Fibroblast of skin of right quadriceps (primary cell): Measurements from ENCODE around the gene RANBP3.
"Not testable (repeated sequence)": the region's sequence is repeated elsewhere in the genome, so short reads cannot be mapped to it uniquely, and the experiment has no call there.

Experiments used
- DNase-seq: peaks from one replicate; pipeline ENCODE4 v3.0.0-alpha.2; 2013

The RANBP3 gene

DNA sequence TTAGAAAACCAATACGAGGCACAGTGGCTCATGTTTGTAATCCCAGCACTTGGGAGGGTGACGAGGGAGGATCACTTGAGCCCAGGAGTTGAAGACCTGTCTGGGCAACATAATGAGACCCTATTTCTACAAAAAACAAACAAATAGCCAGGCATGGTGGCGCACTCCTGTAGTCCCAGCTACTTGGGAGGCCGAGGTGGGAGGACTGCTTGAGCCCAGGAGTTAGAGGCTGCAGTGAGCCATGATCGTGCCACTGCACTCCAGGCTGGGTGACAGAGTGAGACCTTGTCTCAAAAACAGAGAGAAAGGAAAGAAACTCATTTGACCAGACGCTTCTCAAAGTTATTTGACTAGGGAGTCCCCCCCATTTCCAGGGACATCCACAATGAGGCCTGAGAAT lies 14.7 kb downstream of the RANBP3 start:
- not testable (repeated sequence) for DNase-seq

- peak; percentile 52 for DNase-seq
Observed at GRCh38 chr19:5961969-5962945, 15.7 kb downstream of the RANBP3 start.

GRCh38 chr19:5961641-5961968 lies 16.3 kb downstream of the RANBP3 start:
- not testable (repeated sequence) for DNase-seq

- DNase-seq = no peak
Observed at GRCh38 chr19:5960005-5961001, 17.6 kb downstream of the RANBP3 start.

DNA sequence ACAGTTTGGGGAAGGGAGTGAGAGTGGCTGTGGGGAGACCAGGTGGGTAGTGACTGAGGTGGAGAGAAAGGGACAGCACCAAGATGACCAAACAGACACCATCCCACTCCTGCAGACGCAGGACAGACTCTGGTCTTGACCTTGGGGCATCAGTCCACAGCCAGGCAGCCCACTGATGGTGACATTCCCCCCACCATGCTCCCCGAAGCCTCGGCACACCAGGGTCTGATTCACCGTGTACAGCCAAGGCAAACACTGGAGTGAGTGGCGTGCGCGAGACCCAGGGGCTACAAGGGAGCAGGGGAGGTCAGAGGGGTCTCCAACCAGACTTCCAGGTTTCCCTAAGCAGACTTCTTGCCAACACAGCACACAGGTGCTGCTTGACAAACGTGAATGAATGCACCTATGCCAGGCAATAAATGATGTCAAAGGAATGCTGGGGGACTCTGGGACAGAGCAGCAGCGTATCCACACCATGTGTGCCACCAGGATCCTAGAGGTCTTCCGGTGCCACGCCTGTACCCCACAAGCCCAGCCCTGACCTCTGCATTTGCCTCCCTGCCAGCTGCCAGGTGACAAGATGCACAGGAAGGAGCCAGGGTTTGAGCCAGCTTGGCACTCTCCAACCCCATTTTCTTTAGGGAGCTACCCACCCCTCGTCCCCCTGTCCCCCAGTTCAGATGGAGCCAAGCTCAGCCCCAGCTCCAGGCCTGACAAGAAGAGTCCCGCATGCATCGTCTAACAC lies 18.5 kb downstream of the RANBP3 start:
- no peak for DNase-seq

GRCh38 chr19:5958851-5959122 lies 19.2 kb downstream of the RANBP3 start:
- DNase-seq = no peak

- DNase-seq = no peak
Observed at GRCh38 chr19:5958074-5958850, 19.7 kb downstream of the RANBP3 start.

GRCh38 chr19:5957170-5957569 lies 20.8 kb downstream of the RANBP3 start:
- no peak for DNase-seq

- DNase-seq = no peak
Observed at GRCh38 chr19:5956728-5957127, 21.2 kb downstream of the RANBP3 start.

- no peak for DNase-seq
Observed at GRCh38 chr19:5956323-5956722, 21.6 kb downstream of the RANBP3 start.

GRCh38 chr19:5955636-5955935 lies 22.4 kb downstream of the RANBP3 start:
- DNase-seq = no peak

GRCh38 chr19:5954293-5954692 lies 23.6 kb downstream of the RANBP3 start:
- no peak for DNase-seq

DNA sequence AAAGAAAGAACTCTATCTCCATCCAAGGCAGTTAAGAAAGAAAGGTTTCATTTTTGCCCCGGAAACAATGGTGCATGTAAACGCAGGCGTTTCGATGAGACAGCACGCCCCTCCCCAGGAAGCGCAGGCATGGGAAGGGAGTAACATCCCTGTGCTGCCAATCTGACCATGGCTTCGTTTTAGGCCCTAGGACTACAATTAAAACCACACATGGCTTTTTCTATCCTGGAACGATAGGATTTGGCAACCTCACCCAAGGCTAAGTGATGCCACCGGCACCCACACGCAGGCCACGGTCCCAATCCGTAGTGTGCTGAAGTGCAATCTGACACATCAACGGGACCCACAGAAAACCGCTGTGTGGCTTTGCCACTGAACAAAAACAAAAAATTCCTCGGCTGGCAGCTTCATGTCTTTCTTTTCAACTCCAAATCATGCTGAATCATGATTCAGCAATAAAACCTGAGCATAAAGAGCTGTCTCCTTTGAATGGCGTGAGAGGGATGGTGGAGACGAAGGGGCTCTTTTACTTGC lies 24.2 kb downstream of the RANBP3 start:
- no peak for DNase-seq

DNA sequence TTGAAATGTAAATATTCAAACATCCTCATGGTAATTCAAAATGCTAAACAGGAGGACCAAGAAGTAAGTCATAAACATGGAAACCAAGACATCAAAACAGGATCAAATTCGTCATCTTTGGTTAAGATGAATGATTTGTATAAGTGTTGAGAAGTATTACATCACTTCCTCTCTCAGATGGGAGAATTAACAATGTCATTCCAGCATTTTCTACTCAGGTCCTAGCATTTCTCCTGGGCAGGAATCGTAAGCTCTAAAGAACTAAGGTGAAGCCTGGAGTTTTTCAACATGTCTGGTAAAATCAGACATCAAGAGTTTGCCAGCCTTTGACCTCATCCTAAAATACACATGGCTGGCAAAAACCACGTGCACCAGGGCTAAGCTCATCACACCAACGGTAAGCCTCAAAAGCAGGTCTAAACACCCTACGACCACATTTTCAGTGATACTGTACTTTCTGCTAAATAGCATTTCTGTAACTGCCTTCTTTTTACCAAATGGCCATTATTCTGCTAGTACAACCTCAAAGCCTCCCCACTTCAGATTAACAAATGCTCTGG lies 24.8 kb downstream of the RANBP3 start:
- peak; percentile 67 for DNase-seq

- DNase-seq = no peak
Observed at GRCh38 chr19:5952193-5953029, 25.5 kb downstream of the RANBP3 start.

DNA sequence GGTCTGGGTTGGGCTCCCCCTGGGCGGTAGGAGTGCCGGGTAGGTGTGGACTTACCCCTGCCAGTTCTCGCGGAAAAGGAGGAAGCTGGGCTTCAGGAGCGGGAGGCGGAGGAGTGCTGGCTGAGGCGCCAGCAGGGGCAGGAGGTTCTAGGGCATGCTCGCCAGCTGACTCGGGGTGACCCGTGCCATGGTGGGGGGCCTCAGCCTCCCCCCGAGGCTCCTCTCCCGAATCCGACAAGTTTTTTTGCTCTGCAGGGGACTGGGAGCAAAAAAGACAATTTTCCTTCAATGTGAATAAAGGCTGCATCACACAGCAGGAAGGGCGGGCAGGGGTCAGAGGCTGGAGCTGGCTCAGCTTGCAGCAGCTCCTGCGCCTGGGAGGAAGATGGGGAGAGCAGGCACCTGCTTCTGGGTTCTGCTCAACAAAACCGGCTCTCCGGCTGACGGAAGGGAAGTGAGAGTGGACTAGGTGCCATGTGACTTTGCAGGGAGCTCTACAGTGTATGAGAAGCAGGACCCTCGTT lies 26.5 kb downstream of the RANBP3 start:
- no peak for DNase-seq

DNA sequence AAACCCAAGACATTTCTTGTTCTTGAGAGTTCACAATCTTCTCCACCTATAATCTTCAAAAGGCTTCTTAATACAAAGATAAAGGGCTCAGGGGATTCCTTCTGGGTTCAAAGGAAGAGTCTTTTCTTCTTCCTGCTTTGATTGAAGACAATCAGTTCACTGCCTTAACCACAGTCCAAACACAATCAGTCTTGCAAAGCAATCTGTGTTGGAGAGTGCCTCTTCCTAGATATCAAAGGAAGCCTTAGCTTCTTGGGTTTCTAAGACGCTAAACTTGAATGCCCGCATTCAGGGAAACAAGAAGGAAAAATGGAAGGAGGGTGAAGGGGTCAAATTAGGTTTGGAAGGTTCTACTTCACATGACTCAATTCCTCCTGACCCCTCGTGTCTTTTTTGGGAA lies 27.2 kb downstream of the RANBP3 start:
- no peak for DNase-seq

DNA sequence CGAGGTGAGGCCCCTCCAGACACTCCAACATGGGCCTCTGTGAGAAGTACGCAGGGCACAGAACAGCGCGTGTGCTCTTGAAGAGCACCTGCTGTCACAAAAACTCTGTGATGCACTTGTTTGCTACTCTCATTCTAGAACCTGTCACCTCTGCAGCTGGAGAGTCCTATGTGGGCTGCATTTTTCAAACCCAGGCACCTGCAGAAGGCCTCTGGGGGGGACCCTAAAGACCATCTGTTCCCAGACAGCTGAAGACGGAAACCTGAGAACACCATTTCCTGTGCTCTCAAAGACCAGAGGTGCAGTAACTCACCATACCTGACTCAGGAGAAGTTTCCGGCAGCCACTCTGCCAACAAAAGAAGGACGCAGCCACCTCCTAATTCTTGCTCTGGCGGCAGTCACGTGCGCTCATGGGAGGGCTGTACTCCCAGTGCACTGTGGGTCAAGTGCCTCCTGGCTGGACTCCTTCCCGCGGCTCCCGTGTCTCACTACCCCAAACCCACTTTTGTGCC lies 28.1 kb downstream of the RANBP3 start:
- DNase-seq = no peak

GRCh38 chr19:5948752-5949564 lies 29.0 kb downstream of the RANBP3 start:
- DNase-seq = no peak

DNA sequence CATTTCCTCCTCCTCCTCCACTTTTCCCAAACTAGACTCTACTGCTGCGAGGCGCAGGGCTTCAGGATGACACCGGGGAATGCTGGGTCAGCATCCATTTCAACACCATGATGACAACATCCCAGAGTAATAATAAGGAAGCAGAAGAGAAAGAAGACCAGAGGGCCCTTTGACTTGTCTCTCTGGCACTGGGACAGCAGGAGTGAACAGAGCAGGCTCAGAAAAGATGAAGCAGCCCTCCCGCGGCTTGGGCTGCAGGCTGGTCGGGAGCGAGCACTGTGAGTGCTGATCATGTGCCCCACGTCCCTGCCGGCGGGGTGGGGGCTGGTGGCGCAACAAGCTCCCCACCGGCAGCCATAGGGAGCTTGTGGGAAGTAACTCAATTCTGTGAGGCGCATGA lies 30.5 kb downstream of the RANBP3 start:
- peak; percentile 37 for DNase-seq
